ENCODE data around the gene AGAP1. TPM values are rescaled to one million over a fixed set of nuclear protein-coding genes. Genes with fewer than 3 reads are reported as not detected.
A peak's percentile ranks its signal among the peaks of the same experiment; 100 is the strongest.

The AGAP1 gene
- total and polyA plus RNA-seq, 4 donors = 2.0 to 8.5 (median 5.4) TPM

- Histone ChIP-seq H3K9me3 (ENCODE audit: control insufficient read depth in 4 of 4, low read length in 3 of 4) (no peaks in the 10 kb centered on the region), H3K27me3 (ENCODE audit: control insufficient read depth in 4 of 4, insufficient read depth in 4 of 4, low read length in 3 of 4) (peaks cover 0 to 35% (median 23%) of the 10 kb centered on the region in 4 donors), H3K9ac (ENCODE audit: low read depth in 1 of 2, low read length in 2 of 2) (no peak overlapping the region), H3K27ac (ENCODE audit: low read depth in 1 of 2, low read length in 2 of 2) (no peak overlapping the region), H3K36me3 (ENCODE audit: control insufficient read depth in 4 of 4, insufficient read depth in 3 of 4, low read depth in 1 of 4, low read length in 3 of 4) (no peaks in the 10 kb centered on the region), H3K4me1 (ENCODE audit: control insufficient read depth in 4 of 4, insufficient read depth in 4 of 4, low read length in 3 of 4) (peaks cover 4 to 15% (median 12%) of the 10 kb centered on the region in 4 donors), H3K4me3 (ENCODE audit: low read depth in 1 of 3, low read length in 3 of 3) (peak overlapping the region in 1 of 3 donors; percentile 37)
- peak; percentile 67 for DNase-seq (ENCODE audit: low spot score)
- WGBS = 5% methylated on average over 65 of the region's 65 CpGs
- TF ChIP-seq CTCF (IDR thresholded peaks at IDR 0.05; ENCODE audit: low read depth, low read length, missing input control) (peak; percentile 63), FOXA1 (IDR thresholded peaks at IDR 0.05) (no peak), RAD21 (IDR thresholded peaks at IDR 0.05) (peak; percentile 43 to 67)
These were observed 684.4 kb downstream of the AGAP1 start for GRCh38 chr2:236177967-236178889.

GRCh38 chr2:236178890-236179235 is 685.0 kb downstream of the AGAP1 start:
- TF ChIP-seq RAD21 (IDR thresholded peaks at IDR 0.05) (no peak), NR2F2 (IDR thresholded peaks at IDR 0.05) (no peak), GABPA (IDR thresholded peaks at IDR 0.05 in 1 of 2, conservative IDR thresholded peaks at IDR 0.05 in 1 of 2) (no peak), REST (IDR thresholded peaks at IDR 0.05) (no peak), RXRA (IDR thresholded peaks at IDR 0.05) (no peak), HNF4G (IDR thresholded peaks at IDR 0.05) (no peak), FOXA2 (IDR thresholded peaks at IDR 0.05) (no peak), TAF1 (conservative IDR thresholded peaks at IDR 0.05) (no peak)
- no peak overlapping the region for H3K9ac ChIP-seq (ENCODE audit: low read depth in 1 of 2, low read length in 2 of 2)
- H3K9me3 ChIP-seq (ENCODE audit: control insufficient read depth in 4 of 4, low read length in 3 of 4) = no peaks in the 10 kb centered on the region
- DNase-seq (ENCODE audit: low spot score) = no peak
- peak overlapping the region in 1 of 3 donors; percentile 37 for H3K4me3 ChIP-seq (ENCODE audit: low read depth in 1 of 3, low read length in 3 of 3)
- WGBS = 4% methylated on average over 15 of the region's 15 CpGs
- peaks cover 0 to 34% (median 23%) of the 10 kb centered on the region in 4 donors for H3K27me3 ChIP-seq (ENCODE audit: control insufficient read depth in 4 of 4, insufficient read depth in 4 of 4, low read length in 3 of 4)
- no peak overlapping the region for H3K27ac ChIP-seq (ENCODE audit: low read depth in 1 of 2, low read length in 2 of 2)
- H3K36me3 ChIP-seq (ENCODE audit: control insufficient read depth in 4 of 4, insufficient read depth in 3 of 4, low read depth in 1 of 4, low read length in 3 of 4) = no peaks in the 10 kb centered on the region
- H3K4me1 ChIP-seq (ENCODE audit: control insufficient read depth in 4 of 4, insufficient read depth in 4 of 4, low read length in 3 of 4) = peaks cover 4 to 15% (median 12%) of the 10 kb centered on the region in 4 donors

Data from liver (tissue), 9 donors.